B cell (primary cell): Measurements from ENCODE around the gene NMNAT1.

Experiments used
- CTCF ChIP-seq: fragments of 200-600 bp; IDR thresholded peaks from one replicate; pipeline ENCODE4 v1.8.0; 2022; ENCODE audit warnings: antibody characterized with exemption, mild to moderate bottlenecking
- EZH2 ChIP-seq: IDR thresholded peaks from 2 replicates; pipeline ENCODE4 v1.6.1; 2012; ENCODE audit warnings: borderline replicate concordance, low read depth, mild to moderate bottlenecking, moderate library complexity, low read length; ENCODE audit not compliant: insufficient read depth, poor library complexity, severe bottlenecking

DNA sequence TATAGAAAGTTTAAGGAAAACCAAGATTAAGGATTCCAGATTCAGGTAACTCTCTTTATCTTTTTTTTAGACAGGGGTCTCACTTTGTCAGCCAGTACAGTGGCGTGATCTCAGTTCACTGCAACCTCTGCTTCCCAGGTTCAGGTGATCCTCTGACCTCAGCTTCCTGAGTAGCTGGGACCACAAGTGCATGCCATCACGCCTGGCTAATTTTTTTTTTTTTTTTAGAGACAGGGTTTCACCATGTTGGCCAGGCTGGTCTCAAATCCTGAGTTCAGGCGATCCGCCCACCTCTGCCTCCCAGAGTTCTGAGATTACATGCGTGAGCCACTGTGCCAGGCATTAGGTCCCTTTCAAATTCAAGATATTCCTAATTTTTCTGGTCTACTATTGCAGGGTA, 16.0 kb upstream of the NMNAT1 start:
- TF ChIP-seq CTCF (no peak), EZH2 (no peak)
